PFSK-1 (cell line): ENCODE results near the gene GPR65.

ENCODE experiments used
- POLR2AphosphoS5 ChIP-seq: IDR thresholded peaks from 2 replicates; pipeline ENCODE4 v1.6.1; 2012; ENCODE audit warnings: low read depth, mild to moderate bottlenecking, control low read depth, low read length, moderate library complexity
- SIN3A ChIP-seq: IDR thresholded peaks from 2 replicates; pipeline ENCODE4 v1.6.1; 2012; ENCODE audit warnings: mild to moderate bottlenecking, low read length, moderate library complexity, borderline replicate concordance; ENCODE audit not compliant: insufficient read depth
- TF ChIP-seq, protein P1 (sequence below), 2 experiments: IDR thresholded peaks; 2 replicates each; pipeline versions ENCODE4 v1.6.1 to v1.8.0; 2011 to 2012; ENCODE audit warnings: low read depth in 2 of 2, low read length in 2 of 2, control low read depth in 1 of 2, inconsistent platforms in 1 of 2, mild to moderate bottlenecking in 1 of 2, moderate library complexity in 1 of 2; ENCODE audit not compliant: insufficient read depth in 1 of 2

- no peak for TF ChIP-seq SIN3A
- no peak for TF ChIP-seq POLR2AphosphoS5
- TF ChIP-seq, protein P1, sequence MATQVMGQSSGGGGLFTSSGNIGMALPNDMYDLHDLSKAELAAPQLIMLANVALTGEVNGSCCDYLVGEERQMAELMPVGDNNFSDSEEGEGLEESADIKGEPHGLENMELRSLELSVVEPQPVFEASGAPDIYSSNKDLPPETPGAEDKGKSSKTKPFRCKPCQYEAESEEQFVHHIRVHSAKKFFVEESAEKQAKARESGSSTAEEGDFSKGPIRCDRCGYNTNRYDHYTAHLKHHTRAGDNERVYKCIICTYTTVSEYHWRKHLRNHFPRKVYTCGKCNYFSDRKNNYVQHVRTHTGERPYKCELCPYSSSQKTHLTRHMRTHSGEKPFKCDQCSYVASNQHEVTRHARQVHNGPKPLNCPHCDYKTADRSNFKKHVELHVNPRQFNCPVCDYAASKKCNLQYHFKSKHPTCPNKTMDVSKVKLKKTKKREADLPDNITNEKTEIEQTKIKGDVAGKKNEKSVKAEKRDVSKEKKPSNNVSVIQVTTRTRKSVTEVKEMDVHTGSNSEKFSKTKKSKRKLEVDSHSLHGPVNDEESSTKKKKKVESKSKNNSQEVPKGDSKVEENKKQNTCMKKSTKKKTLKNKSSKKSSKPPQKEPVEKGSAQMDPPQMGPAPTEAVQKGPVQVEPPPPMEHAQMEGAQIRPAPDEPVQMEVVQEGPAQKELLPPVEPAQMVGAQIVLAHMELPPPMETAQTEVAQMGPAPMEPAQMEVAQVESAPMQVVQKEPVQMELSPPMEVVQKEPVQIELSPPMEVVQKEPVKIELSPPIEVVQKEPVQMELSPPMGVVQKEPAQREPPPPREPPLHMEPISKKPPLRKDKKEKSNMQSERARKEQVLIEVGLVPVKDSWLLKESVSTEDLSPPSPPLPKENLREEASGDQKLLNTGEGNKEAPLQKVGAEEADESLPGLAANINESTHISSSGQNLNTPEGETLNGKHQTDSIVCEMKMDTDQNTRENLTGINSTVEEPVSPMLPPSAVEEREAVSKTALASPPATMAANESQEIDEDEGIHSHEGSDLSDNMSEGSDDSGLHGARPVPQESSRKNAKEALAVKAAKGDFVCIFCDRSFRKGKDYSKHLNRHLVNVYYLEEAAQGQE (IDR thresholded peaks at IDR 0.05; ENCODE audit: insufficient read depth in 1 of 2, low read depth in 2 of 2, low read length in 2 of 2), result no peak
Observed at GRCh38 chr14:87975636-87976035, 29.3 kb upstream of the GPR65 start.
